HEK293T (cell line): ENCODE data around the gene PTCH1.

ENCODE experiments used
- FOXK2 ChIP-seq: fragments of 450-650 bp; IDR thresholded peaks from 2 replicates; pipeline ENCODE4 v1.6.1; 2016; ENCODE audit warnings: mild to moderate bottlenecking
- HDGF ChIP-seq: fragments of 450-650 bp; IDR thresholded peaks from 2 replicates; pipeline ENCODE4 v1.6.1; 2017; ENCODE audit warnings: antibody characterized with exemption, borderline replicate concordance
- L3MBTL2 ChIP-seq: fragments of 450-650 bp; conservative IDR thresholded peaks from 2 replicates; pipeline ENCODE4 v1.6.1; 2016; ENCODE audit warnings: mild to moderate bottlenecking
- LEF1 ChIP-seq: fragments of 450-650 bp; IDR thresholded peaks from 2 replicates; pipeline ENCODE4 v1.6.1; 2017; ENCODE audit warnings: mild to moderate bottlenecking, borderline replicate concordance
- SP1 ChIP-seq: fragments of 450-650 bp; IDR thresholded peaks from 2 replicates; pipeline ENCODE4 v1.6.1; 2017
- SUZ12 ChIP-seq: fragments of 450-650 bp; IDR thresholded peaks from 2 replicates; pipeline ENCODE4 v1.6.1; 2016; ENCODE audit warnings: mild to moderate bottlenecking
- TARDBP ChIP-seq: fragments of 450-650 bp; IDR thresholded peaks from 2 replicates; pipeline ENCODE4 v1.6.1; 2016

GRCh38 chr9:95522871-95523370 lies 6.2 kb upstream of the PTCH1 start:
- TF ChIP-seq SP1: no peak
- TF ChIP-seq LEF1: no peak
- no peak for TF ChIP-seq HDGF
- TF ChIP-seq TARDBP: no peak
- no peak for TF ChIP-seq L3MBTL2
- no peak for TF ChIP-seq FOXK2
- TF ChIP-seq SUZ12: no peak
